PC-9 (cell line): ENCODE results near the gene TMEM121B. TPM values are rescaled to one million over a fixed set of nuclear protein-coding genes. Genes with fewer than 3 reads are reported as not detected.

Source experiments
- total RNA-seq: library from RNA; stranded (reverse); gene quantifications from 2 replicates; pipeline ENCODE4 v1.2.3, GENCODE V29; 2021

TMEM121B gene
- total RNA-seq, 1 experiment from 2014 or later, result not detected

Other genes starting within 250 kb of the TMEM121B start
- gene GAB4, start 113.1 kb downstream of the TMEM121B start, total RNA-seq, result not detected in 2 replicates
- gene IL17RA, start 36.4 kb downstream of the TMEM121B start, total RNA-seq, result 5.0 and 8.2 TPM in 2 replicates
- 26.5 and 31.1 TPM in 2 replicates for gene HDHD5, start 37.9 kb upstream of the TMEM121B start, total RNA-seq
- gene ADA2, start 98.1 kb upstream of the TMEM121B start, total RNA-seq, result not detected in 2 replicates
- gene CECR2, start 248.1 kb upstream of the TMEM121B start, total RNA-seq, result not detected in 2 replicates